Stimulated activated CD8-positive, alpha-beta memory T cell treated with anti-CD3 and anti-CD28 coated beads, Interleukin-15, amount 100 ng/mL, for 4 hours (primary cell): ENCODE results near the gene ROR2.

Source experiments
- DNase-seq, 2 donors: peaks; one replicate each; pipeline ENCODE4 v3.0.0-alpha.2; 2020; ENCODE audit warnings: low read depth in 2 of 2

ROR2 gene

DNA sequence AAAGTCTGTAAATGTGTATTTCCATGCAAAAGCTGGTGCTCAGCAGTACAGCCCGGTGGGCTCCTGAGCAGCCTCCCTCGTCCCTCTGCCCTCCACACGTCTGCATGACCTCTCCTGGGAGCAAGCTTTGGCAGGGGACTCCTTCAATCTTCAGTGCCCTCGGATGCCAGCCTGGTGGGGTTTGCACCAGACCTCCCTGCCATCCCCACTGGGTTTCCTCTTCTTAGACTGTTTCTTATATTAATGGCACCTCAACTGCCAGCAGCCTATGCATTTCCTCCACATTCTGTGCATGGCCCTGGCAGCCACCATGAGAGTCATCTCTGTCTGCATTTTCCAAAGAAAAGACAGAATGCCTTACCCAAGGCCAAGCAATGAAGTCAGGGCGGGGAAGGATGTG is 108.4 kb downstream of the ROR2 start:
- no peak for DNase-seq

DNA sequence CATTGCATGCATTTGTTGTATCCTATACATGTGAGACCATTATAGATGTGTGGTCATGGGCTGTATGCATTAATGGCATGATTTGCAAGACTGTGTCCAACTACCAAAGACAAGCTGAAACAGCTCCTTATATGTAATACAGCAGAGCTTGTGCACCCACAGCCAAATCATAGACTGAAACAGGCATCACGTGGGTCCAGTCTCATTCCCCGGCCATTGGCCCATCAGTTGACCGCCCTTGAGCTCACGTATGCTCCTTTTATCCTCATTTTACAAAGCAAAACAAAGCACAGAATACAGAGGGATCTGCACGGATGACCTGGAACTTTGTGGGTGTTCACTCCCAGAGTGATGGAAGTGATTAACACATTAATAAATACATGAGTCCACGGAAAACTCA is 109.1 kb downstream of the ROR2 start:
- DNase-seq = no peak

DNA sequence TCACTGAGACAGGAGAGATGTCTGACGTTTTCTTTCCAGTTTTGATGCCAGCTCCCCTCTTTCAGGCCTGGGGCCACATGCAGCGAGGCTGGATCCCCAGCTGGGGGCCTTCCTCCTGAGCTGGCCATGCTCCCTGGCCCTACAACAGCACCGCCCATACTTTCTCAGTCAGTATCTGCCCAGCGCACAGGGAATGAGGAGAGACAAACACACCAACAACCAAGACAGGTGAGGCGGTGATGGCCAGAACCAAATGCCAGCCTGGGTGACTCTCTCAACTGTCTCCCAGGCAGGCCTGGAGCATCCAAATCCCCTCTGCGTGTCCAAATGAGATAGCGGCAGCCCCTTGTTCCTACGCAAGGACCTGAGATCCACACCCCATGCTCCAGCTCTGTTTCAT is 109.6 kb downstream of the ROR2 start:
- no peak for DNase-seq

DNA sequence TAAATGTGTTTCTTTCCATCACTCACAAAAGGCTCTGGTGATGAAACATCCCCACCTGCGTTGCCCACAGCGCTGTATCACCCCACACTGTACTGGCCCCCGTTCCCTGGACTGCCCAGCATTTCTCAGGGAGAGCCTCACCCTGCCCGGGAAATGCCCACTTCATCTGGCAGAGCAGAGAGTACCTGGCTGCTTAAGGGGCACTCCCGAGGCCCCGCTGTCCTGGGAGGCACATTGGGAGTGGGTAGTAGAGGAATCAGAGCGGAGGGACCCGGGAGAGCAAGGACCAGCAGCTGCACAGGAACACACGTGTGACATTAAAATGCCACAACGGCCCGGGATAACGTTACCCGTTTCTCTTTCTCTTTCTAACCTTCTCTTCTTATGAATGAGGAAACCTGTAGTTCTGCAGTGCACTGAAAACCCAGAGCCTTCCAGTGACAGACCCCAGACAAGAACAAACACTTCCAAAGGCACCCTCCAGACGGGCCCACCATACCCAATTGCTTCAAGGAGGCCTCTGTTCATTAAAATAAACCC is 110.0 kb downstream of the ROR2 start:
- DNase-seq = no peak

DNA sequence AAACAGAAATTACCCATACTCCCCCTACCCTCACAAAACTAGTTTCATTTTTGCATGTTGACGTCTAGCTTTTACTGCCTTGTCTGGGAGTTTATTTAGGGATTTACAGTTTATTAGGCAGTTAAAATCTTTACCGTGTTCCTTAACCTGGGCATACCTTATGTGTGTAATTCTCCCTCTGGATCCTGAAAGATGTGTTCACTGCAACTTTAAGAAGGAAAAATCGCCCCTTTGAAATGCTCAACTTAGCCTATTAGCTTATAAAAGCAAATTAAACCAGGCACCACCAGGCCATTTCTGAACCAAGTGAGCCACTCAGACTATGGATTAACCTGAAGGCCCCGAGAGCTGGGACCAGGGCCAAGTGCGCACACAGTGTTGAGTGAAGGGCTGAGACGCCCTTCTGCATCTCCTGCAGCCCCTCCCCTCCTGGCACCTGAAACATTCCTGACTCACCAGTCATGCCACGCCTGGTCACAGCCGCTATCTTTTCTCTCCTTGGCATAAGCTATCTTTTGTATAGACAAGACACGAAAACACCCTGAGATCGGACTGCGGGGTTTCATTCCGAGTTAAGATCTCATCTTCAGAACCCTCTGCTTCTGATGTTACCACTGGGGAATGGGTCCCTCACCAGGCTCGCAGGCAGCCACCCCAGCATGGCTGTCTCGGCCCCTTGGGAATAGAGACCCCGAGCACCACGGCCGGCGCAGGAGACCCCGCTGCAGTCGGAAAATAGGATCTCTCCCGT is 111.9 kb downstream of the ROR2 start:
- no peak for DNase-seq

DNA sequence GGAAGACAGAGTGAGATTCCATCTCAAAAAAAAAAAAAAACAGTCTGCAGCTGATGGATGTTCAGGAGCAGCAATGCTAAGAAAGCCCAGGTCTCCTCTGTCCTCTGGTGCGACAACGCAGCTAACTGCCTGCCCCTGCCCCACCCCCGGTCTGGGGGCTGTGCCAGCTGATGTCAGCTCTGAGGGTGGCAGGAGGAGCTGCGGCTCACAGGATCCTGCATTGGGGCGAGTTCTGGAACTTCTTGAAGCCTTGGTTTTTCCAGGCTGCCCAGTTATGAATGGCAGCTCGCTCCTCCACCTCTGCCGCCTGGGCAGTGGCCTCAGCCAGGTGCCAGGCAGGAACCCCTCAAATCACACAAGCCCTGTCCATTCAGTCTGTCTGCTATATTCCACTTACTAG is 113.5 kb downstream of the ROR2 start:
- no peak for DNase-seq

DNA sequence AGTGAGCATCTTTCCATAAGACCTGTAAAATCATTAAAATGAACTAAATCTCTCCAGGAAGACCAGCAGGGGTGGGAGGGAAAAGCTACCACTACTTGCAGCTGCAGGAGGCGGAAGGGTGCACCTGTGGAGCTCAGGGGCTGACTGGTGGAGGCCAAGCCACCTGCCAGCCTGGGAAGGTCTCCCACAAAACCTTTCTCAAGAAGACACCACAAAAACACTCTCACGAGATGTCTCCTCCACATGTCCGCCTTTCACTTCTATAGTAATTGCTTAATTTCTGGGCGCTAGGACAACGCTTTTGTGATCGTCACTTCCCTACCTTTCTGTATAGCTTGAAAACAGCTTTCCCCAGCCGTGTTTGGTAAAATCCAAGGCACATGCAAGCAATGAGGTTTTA is 114.4 kb downstream of the ROR2 start:
- DNase-seq = no peak

DNA sequence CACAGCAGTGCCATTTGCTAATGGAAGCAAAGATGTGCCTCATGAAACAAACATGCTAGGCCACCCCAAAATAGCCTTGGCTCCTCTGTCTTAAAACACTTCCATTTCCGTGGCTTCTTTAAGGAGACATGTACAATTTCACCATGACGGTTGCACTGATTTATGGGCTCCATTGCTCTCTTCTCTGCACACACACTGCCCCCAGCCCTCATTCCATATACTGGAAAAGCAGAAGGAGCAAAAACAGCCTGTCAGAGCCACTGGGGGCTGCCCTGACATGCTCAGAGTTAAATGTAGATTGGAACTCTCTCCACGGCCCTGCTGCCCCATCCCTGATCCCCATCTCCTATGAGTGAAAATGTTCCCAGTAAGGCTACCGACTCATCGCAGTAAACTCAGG is 114.8 kb downstream of the ROR2 start:
- DNase-seq = no peak

DNA sequence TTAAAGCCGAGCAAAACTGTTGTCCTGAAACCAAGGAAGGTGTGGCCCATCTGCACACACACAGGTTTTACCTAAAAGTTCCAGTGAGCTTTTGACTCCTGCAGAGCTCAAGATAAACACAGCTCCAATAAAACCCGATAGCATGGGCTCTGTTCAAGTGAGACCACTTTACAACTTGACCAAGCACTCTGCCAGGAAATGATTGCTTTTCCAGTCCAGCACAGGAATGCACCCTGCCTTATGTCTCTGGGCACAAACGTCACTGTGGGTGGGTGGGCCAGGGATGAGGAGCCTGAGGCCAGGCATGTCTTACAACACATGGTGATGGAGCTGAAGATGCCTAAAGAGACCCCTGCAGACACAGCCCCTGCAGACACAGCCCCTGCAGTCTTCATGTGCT is 115.3 kb downstream of the ROR2 start:
- DNase-seq = no peak

DNA sequence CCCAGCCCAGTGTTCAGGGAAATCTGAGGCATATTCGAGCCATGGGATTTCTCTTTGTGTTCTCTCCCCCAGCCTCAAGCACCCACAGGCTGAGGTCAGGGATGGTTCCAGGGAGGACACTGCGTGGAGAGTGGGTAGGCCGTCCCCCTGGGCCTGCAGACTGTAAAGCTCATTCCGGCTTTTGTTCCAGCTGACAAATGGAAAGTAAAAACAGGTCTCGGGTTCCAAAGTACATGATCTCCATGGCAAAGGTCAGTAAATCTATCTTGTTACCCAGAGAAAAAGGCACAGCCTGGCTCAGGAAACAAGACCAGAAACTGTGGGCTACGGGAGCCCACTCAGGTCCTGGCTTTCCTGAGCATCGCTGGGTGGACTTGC is 116.2 kb downstream of the ROR2 start:
- no peak for DNase-seq

DNA sequence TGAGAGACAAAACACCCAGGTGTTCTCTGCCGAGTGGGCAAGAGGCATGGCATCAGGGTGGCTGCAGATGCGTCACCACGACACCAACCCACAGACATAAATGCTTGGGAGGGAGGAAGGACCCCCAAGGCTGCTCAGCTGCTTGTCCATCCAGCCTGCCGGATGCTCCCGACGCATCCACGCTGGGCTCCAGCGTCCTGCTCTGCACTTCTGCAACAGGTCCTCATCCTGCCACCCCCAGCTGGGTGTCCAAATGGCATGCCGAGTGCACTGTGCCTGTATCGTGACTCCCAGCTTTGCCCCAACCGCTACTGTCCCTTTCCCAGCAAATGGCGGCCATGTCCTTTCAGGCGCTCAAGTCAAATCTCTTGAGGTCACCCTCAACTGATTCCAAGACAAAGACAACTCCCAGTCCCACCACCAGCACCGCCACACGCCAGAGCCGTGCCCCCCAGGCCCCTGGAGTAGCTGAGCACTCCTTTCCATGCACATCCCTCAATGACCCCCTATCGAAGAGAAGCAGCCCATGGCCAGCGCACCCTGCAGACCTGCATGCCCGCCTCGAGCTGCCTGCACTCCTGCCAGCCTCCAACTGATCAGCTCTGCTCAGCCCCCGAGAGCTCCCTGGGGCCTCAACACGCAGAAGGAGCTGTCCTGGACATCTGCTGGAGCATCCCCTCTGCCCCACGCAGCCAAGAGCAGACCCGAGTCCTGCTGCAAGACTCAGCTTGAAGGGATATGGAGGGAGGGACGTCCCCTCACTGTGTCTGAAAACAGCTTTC is 116.7 kb downstream of the ROR2 start:
- DNase-seq = no peak

DNA sequence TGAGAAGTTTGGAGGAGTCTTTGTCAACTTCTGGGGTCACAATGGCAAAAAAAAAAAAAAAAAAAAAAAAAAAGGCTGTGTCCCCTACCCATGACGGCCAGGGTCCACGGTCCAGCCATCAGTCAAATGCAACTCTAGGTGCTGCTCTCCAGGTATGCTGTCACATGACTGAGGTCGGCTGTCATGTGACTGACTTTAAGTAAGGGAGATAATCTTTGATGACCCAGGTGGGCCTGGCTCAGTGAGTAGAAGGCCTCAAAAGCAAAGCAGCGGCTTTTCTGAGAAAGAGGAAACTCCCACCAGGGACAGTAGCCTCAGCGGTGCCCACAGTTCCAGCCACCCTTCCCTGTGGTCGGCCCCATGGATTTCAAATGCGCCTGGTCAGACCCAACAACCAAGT is 117.7 kb downstream of the ROR2 start:
- DNase-seq = no peak

DNA sequence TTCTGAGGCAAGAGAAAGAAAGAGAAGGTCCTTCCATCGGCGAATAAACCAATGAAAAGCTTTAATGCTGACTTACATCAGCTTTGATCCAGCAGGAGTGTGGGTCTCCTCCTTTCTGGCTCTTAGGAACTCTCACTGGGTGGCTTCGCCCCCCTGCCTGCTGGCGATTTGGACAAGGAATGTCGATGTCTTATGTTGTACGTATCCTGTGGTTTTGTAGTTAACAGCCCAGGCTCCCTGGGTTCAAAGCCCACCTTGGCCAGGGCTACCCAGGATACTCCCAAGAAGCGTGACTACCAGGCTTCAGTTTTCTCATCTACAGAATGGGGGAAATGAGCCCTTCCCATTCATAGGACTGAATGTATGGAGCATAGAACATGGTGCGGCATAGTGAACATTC is 124.2 kb downstream of the ROR2 start:
- DNase-seq = no peak

DNA sequence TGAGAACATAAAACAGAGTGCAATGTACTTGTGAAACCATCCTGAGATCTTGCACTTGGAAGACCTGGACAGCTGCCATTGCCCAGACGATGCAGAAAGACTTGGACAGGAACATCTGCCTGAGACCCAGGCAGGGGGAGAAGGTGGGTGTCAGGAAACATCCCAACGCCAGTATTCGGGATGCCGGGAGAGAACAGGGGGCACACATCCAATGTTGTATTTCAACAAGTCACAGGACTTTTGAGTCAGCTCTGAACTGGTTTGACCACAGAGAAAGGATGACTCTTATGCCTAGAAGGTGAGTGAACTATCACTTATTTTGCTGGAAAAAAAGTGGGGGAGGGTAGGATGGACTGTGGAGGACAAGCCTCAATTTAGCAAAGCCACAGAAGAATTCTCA is 124.6 kb downstream of the ROR2 start:
- no peak for DNase-seq

DNA sequence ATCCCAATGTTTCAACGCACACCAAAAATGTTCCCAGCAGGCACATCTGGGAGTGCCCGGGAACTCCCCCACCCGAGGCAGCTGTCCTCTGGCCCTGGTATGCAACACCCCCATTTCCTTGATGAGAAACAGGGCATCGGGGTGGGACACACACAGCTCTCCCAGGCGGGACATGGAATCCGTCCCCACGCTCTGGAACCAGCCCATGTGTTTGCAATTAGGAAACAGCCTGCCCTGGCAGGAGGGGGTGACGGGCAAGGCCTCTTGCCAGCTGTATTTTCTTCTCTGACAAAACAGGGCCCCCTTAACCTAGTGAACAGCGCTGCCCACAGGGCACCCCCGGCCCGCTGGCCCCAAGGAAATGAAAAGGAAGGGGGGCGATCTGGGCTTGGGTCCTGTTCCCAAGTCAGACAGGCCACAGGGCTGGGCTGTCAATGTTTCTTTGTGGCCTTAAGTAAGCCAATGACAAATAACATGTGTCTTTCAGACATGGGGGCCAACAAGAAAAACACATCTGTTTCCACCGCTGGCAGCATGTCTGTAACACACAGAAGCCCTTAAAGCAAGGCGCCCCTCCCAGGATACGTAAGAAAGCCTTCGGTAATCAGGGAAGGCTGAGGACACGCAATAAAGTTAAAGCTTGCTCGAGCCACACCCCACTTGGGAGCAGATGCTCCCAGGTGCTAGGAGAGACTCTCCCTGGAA is 125.3 kb downstream of the ROR2 start:
- no peak for DNase-seq

DNA sequence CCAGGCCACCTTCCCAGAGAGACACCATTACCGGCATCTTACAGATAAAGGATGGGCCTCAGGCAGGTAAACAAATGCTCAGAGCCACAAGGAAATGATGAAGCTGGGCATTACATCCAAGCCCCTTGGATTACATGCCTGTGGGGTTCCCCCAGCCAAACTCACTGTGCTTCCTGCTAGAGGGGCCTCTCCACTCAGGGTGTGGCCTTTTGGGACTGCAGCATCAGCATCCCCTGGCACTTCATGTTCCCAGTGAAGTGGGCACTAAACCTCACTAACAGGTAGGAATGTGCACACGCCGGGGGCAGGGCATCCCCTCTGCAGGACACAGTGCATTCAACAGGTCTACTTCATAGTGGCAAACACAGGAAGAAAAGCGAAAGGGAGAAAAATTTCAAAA is 125.9 kb downstream of the ROR2 start:
- no peak for DNase-seq

DNA sequence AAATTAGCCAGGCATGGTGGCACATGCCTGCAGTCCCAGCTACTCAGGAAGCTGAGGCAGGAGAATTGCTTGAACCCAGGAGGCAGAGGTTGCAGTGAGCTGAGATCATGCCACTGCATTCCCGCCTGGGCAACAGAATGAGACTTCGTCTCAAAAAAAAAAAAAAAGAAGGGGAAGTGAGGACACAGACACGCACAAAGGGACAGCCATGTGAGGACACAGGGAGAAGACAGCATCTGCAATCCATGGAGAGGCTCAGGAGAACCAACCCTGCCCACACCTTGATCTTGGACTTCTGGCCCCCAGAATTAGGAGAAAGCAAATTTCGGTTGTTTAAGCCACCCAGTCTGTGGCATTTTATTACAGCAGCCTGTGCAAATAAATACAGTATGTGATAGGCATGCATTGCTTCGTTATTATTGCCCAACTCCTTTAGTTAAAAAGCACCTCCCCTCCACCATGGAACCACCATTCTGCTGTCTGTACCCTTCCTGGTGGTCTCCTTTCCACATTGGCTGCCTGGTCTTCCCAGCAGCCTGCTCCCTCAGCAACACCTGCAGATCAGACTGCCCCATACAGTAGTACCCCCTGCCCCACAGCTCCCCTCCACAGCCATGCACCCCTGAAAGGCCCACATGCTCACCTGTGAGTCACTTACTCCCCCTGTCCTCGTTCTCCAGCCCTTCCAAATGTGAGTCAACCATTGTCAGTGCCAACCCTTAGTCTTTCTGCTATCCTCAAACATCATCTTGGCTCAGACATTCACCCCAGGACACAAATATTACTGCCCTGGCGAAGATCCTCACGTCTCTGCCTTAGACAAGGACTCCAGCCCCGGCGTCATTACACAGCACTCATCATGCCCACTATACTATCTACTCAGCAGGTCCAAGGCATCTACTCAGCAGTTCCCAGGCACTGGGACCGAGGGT is 128.8 kb downstream of the ROR2 start:
- DNase-seq = no peak

DNA sequence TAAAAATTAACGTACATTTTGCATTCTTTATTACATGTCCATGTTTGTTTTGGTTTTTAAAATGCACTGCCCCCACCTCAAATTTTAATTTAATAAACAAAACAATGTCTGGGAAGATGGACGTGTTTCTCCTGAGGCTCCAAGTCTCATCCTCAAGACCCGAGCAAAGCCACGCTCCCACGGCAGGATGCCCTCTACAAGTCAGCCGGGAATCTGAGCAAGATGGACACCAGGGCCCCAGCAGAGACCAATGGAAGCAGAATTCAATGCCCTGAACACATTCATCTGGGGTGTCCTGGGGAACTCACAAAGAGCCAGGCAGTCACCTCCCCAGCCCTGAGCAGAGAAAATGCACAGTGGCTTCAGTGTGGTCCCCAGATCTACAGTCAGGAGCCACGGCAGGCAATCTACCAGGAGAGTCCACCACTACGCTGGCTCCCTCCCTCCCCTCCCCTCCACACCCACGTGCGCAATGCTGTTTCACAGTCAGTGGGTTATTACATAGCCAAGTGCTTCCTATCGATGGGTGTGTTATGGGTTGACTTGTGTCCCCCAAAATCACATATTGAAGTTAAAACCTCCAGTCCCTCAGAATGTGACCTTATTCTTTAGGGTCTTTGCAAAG is 129.8 kb downstream of the ROR2 start:
- DNase-seq = no peak

DNA sequence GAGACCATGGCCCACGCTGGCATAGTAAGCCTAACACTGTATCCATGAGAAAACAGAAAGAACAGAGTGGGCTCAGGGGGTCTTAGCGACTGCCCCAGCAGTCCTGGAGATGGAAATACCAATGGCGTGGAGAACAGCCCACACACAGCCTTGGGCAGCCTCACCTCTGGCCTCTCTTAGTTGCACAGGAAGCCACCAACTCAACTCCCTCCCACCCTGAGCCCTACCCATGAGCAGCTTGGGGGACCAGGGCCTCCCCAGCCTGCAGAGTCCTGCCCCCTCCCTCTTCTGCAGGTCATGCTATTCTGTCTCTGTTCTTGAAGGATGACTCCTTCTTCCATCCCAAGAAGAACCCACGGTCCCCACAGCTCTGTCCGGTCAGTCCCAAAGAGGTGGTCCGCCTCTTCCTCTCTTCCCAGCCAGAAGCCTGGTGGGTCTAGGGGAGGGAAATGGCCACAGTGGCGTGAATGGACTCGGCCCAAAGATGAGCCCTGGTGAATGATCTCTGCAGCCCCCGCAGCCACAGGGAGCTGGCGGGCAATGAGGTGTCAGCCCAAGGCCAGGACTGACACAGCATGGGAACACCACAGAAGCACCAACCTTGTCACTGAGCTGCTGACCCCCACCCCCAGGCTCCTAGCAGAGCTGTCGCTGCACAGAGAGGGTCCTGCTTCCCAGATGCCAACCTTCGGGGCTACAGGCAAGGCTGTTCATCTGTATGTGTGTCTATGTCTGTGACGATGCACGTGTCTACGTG is 131.2 kb downstream of the ROR2 start:
- no peak for DNase-seq

DNA sequence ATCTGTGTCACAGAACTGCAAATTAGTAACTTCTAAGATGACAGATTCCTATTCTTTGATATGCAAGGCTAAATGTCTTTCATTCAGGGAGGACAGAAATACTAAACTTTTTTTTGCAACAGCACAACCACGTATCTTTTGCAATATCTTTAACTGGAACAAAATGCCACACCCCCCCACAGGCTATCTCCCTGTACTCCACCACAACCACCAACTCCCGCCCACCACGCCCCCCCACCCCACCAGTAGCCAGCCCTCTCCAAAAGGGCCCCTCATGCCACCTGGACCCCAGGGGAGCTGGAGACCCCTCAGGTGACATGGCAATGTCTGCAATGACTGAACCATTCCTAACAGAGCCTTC is 131.8 kb downstream of the ROR2 start:
- no peak for DNase-seq
